Endothelial cell (in vitro differentiated cells): ENCODE measurements around the gene KLHL21. TPM values are rescaled to one million over a fixed set of nuclear protein-coding genes. Genes with fewer than 3 reads are reported as not detected.
"Not testable (repeated sequence)": the region's sequence is repeated elsewhere in the genome, so short reads cannot be mapped to it uniquely, and the experiment has no call there.

Experiments
- DNase-seq: peaks from one replicate; pipeline ENCODE4 v3.0.0; 2021; ENCODE audit warnings: low spot score
- H3K27ac Mint-ChIP-seq: one replicate; pipeline ENCODE4 v1.8.0; 2021; ENCODE audit warnings: mixed read lengths, inconsistent platforms; ENCODE audit not compliant: unreplicated experiment
- H3K27me3 Mint-ChIP-seq: one replicate; pipeline ENCODE4 v1.8.0; 2021; ENCODE audit warnings: mild to moderate bottlenecking, moderate library complexity, mixed read lengths, inconsistent platforms; ENCODE audit not compliant: unreplicated experiment
- H3K36me3 Mint-ChIP-seq: one replicate; pipeline ENCODE4 v1.8.0; 2021; ENCODE audit warnings: mild to moderate bottlenecking, low read depth, mixed read lengths, inconsistent platforms; ENCODE audit not compliant: unreplicated experiment
- H3K4me1 Mint-ChIP-seq: one replicate; pipeline ENCODE4 v1.8.0; 2021; ENCODE audit warnings: mild to moderate bottlenecking, mixed read lengths, inconsistent platforms; ENCODE audit not compliant: unreplicated experiment
- H3K4me3 Mint-ChIP-seq: one replicate; pipeline ENCODE4 v1.8.0; 2021; ENCODE audit warnings: mild to moderate bottlenecking, mixed read lengths, inconsistent platforms; ENCODE audit not compliant: unreplicated experiment
- H3K9me3 Mint-ChIP-seq: one replicate; pipeline ENCODE4 v1.8.0; 2021; ENCODE audit warnings: mixed read lengths, inconsistent platforms; ENCODE audit not compliant: unreplicated experiment
- total RNA-seq: library from RNA; stranded (reverse); fragmentation: NEBNext Ultra II Directional; extraction: Animal tissue kit (Norgen Biotek cat#: 25700); gene quantifications from one replicate; pipeline ENCODE4 v1.2.1, GENCODE V29; 2021; ENCODE audit not compliant: unreplicated experiment
- TF ChIP-seq, protein P1 (sequence below): fragments of 200-600 bp; sonication (generic); IDR thresholded peaks from one replicate; pipeline ENCODE4 v1.5.0; 2021; ENCODE audit warnings: antibody characterized with exemption; ENCODE audit not compliant: unreplicated experiment

Gene KLHL21
- total RNA-seq, 1 donor from 2014 or later = 5.0 TPM

DNA sequence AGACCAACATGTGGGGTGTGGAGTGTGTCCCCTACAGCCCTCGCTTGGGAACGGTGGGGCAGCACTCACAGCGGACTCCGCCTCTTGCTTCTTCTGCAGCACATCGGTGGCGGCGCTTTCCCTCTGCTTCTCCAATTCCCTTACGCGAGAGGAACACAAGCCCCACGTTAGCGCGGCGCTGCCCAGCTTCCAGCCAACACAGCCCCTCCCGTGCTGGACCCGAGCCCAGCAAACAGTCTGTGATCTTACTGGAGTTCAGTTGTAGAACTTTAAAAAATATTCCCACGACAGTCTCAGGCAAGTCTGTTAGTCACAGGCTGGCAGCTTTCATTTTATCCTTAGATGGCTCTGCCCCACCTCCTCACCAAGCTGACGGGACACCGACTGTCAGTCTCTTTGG is 35.6 kb upstream of the KLHL21 start:
- TF ChIP-seq, protein P1, sequence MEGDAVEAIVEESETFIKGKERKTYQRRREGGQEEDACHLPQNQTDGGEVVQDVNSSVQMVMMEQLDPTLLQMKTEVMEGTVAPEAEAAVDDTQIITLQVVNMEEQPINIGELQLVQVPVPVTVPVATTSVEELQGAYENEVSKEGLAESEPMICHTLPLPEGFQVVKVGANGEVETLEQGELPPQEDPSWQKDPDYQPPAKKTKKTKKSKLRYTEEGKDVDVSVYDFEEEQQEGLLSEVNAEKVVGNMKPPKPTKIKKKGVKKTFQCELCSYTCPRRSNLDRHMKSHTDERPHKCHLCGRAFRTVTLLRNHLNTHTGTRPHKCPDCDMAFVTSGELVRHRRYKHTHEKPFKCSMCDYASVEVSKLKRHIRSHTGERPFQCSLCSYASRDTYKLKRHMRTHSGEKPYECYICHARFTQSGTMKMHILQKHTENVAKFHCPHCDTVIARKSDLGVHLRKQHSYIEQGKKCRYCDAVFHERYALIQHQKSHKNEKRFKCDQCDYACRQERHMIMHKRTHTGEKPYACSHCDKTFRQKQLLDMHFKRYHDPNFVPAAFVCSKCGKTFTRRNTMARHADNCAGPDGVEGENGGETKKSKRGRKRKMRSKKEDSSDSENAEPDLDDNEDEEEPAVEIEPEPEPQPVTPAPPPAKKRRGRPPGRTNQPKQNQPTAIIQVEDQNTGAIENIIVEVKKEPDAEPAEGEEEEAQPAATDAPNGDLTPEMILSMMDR = no peak
- H3K36me3 Mint-ChIP-seq = peaks cover 39% of the 10 kb centered on the region
- H3K9me3 Mint-ChIP-seq = no peaks in the 10 kb centered on the region
- no peaks in the 10 kb centered on the region for H3K4me1 Mint-ChIP-seq
- no peak overlapping the region for H3K27ac Mint-ChIP-seq
- H3K4me3 Mint-ChIP-seq = no peak overlapping the region
- H3K27me3 Mint-ChIP-seq = peaks cover 5% of the 10 kb centered on the region
- no peak for DNase-seq

DNA sequence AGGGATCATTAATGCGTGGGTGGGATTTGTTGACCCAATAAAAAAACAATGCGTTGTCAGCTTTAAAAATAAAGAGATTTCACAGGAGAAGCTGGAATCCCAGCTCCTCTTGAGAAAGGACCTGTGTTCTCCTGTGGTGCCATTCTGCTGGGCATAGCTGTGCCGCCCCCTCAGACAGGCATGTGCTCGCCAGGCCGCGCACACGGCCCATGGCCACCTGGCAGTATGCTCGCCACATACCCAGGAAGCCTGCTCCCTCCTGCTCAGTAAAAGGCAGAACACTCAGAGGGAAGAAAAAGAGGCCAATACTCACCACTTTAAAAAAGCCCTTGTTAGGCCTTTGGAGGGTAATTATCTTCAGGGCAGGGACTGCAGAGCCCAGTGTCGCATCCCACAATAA is 35.1 kb upstream of the KLHL21 start:
- no peak overlapping the region for H3K27ac Mint-ChIP-seq
- H3K4me1 Mint-ChIP-seq = no peaks in the 10 kb centered on the region
- peaks cover 5% of the 10 kb centered on the region for H3K27me3 Mint-ChIP-seq
- H3K4me3 Mint-ChIP-seq = no peak overlapping the region
- TF ChIP-seq, protein P1 = no peak
- peaks cover 38% of the 10 kb centered on the region for H3K36me3 Mint-ChIP-seq
- no peaks in the 10 kb centered on the region for H3K9me3 Mint-ChIP-seq
- DNase-seq = no peak

DNA sequence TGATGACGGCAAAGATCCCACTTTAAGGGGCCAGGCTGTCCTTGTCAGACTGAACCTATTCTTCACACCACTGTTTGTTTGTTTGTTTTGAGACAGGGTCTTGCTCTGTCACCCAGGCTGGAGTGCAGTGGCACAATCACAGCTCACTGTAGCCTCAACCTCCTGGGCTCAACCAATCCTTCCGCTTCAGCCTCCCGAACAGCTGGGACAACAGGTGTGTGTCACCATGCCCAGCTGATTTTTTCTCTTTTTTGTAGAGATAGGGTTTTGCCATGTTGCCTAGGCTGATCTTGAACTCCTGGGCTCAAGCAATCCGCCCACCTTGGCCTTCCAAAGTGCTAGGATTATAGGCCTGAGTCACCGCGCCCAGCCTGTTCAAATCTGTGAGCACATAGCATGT is 34.1 kb upstream of the KLHL21 start:
- H3K4me3 Mint-ChIP-seq, H3K4me1 Mint-ChIP-seq, H3K9me3 Mint-ChIP-seq, H3K27ac Mint-ChIP-seq, H3K27me3 Mint-ChIP-seq, DNase-seq: not testable (repeated sequence)
- peaks cover 28% of the 10 kb centered on the region for H3K36me3 Mint-ChIP-seq

DNA sequence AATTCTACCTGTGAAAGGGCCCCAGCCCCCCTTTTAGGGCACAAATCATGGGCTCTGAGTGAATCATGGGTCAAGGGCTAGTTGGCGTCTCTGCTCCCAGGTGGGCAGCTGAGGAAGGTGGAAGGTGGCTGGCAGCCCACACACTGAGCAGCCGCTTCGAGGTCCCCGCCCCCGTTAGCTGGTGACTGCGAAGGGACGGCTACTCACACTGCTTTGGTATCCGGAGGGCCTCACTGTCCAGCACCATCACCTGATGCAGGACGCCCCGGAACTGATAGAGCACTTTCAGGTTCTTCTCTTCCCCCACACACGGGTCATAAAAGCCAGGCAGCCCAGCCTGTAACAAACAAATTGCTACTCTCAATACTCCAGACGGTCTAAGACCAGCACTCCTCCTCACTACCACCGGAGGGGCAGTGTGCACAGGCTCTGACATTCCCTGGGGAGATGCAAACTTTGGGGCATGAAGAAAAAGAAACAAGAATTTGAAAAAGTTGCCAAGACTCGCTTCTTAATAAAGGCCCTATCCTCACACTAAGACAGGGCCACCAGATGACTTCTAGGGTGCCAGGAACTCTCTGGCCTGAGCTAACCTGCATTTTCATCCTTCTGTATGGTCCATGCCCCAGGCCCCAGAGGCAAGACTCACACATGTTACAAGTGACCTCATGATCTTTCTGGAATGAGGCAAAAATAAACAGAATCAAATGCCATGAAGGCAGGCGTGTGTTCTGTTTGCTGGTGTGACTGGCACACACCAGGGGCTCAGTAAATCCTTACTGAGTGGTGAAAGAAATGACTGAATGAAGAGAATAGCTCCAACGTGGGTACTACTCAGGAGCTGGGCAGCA is 33.5 kb upstream of the KLHL21 start:
- Mint-ChIP-seq H3K27me3 (peaks cover 2% of the 10 kb centered on the region), H3K4me3 (no peak overlapping the region), H3K9me3 (no peaks in the 10 kb centered on the region), H3K36me3 (peaks cover 24% of the 10 kb centered on the region), H3K27ac (no peak overlapping the region), H3K4me1 (no peaks in the 10 kb centered on the region)
- no peak for DNase-seq
- TF ChIP-seq, protein P1 = no peak

DNA sequence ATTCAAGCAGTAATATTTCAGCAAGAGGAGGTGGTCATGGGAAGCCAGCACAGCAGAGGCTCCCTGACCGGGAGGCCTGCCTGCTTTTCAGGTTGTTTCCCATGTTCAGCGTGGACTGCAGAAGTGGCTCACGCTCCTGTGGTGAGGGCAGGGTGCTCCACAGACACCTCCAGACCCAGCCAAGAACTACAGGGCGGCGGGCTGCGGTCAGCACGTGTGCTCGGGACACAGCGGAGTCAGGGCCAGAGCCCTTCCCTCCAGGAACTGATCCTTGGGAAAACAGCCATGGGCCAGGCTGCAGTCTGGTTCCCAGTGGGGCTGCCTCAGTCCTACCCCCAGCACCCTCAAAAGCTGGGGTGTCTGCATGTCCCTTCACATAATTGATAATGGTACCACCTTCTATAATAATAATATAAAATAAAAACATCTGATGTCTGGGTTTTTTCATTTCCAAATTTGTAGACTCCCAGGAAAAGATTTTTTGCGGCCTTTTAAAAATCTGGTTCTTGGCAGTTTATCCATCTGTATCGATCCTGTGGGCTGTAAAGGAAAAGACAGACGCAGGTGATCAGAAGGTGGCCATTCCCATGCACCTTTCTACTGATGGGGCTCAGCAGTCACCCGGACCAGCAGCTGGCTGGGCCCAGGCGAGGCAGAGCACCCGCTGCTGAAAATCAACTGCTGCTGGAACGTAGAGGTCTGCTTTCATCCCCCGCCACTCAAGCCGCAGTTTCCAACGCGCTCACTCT is 32.7 kb upstream of the KLHL21 start:
- Mint-ChIP-seq H3K4me3 (no peak overlapping the region), H3K36me3 (peaks cover 24% of the 10 kb centered on the region), H3K27me3 (peaks cover 2% of the 10 kb centered on the region), H3K9me3 (no peaks in the 10 kb centered on the region), H3K27ac (no peak overlapping the region), H3K4me1 (no peaks in the 10 kb centered on the region)
- DNase-seq = no peak
- TF ChIP-seq, protein P1 = no peak
